Lower lobe of right lung (tissue), 2 donors: ENCODE data around the gene MEIS3. TPM values are rescaled to one million over a fixed set of nuclear protein-coding genes. Genes with fewer than 3 reads are reported as not detected.

Source experiments
- ATAC-seq, 2 donors: fragments of 200-7000 bp; cut with Tn5 transposase; one replicate each; pipeline ENCODE4 v1.9.1; 2020 to 2022; ENCODE audit warnings: mild to moderate bottlenecking in 2 of 2, moderate library complexity in 2 of 2
- DNase-seq: peaks from one replicate; pipeline ENCODE4 v3.0.0-alpha.2; 2020
- H3K27ac ChIP-seq: fragments of 200-600 bp; one replicate; pipeline ENCODE4 v1.8.0; 2022
- H3K27me3 ChIP-seq: fragments of 200-600 bp; one replicate; pipeline ENCODE4 v1.8.0; 2022; ENCODE audit warnings: low read depth
- H3K36me3 ChIP-seq: fragments of 200-600 bp; one replicate; pipeline ENCODE4 v1.8.0; 2022; ENCODE audit warnings: mild to moderate bottlenecking
- H3K4me1 ChIP-seq: fragments of 200-600 bp; one replicate; pipeline ENCODE4 v1.8.0; 2022
- H3K4me3 ChIP-seq: fragments of 200-600 bp; one replicate; pipeline ENCODE4 v1.8.0; 2022; ENCODE audit warnings: mild to moderate bottlenecking
- H3K9me3 ChIP-seq: fragments of 200-600 bp; one replicate; pipeline ENCODE4 v1.8.0; 2022
- CTCF ChIP-seq: fragments of 200-600 bp; IDR thresholded peaks from one replicate; pipeline ENCODE4 v1.8.0; 2022; ENCODE audit warnings: antibody characterized with exemption, mild to moderate bottlenecking
- intact Hi-C: fragments of 100-400 bp; cut with DNase I; formaldehyde crosslinking; loops from one replicate; pipeline ENCODE4 v1.11.0; 2022
- total RNA-seq: library from RNA; stranded (reverse); fragmentation: NEBNext Ultra II Directional; extraction: Animal tissue kit (Norgen Biotek cat#: 25700); gene quantifications from one replicate; pipeline ENCODE4 v1.2.1, GENCODE V29; 2021
- donor health status: DM: no; HTN: yes; CAD: no; lungs with severe emphysema.

Gene MEIS3
- total RNA-seq, 1 donor from 2014 or later: 5.3 TPM

- no peak for DNase-seq
- intact Hi-C loops: loop anchor here (10.0 kb wide), 1 partner anchor 241 kb away; no protein-coding TSS in a partner anchor
- H3K9me3 ChIP-seq: no peaks in the 10 kb centered on the region
- no peak for ATAC-seq
- TF ChIP-seq CTCF: no peak
- no peak overlapping the region for H3K4me3 ChIP-seq
- H3K27ac ChIP-seq: no peak overlapping the region
- H3K36me3 ChIP-seq: no peaks in the 10 kb centered on the region
- H3K4me1 ChIP-seq: peaks cover 22% of the 10 kb centered on the region
- peaks cover 72% of the 10 kb centered on the region for H3K27me3 ChIP-seq
These were observed 24.0 kb upstream of the MEIS3 start for GRCh38 chr19:47443331-47443730.

GRCh38 chr19:47438793-47439220 is 19.5 kb upstream of the MEIS3 start:
- H3K4me1 ChIP-seq: no peaks in the 10 kb centered on the region
- no peak for TF ChIP-seq CTCF
- no peak overlapping the region for H3K4me3 ChIP-seq
- DNase-seq (no peak), ATAC-seq (no peak)
- no peak overlapping the region for H3K27ac ChIP-seq
- H3K9me3 ChIP-seq: no peaks in the 10 kb centered on the region
- no peaks in the 10 kb centered on the region for H3K36me3 ChIP-seq
- intact Hi-C loops: loop anchor here (5.0 kb wide), 1 partner anchor 268 kb away; no protein-coding TSS in a partner anchor
- peaks cover 59% of the 10 kb centered on the region for H3K27me3 ChIP-seq

- no peak for TF ChIP-seq CTCF
- H3K36me3 ChIP-seq: no peaks in the 10 kb centered on the region
- peak; percentile 21 for DNase-seq
- peaks cover 58% of the 10 kb centered on the region for H3K27me3 ChIP-seq
- H3K27ac ChIP-seq: no peak overlapping the region
- intact Hi-C loops: loop anchor here (5.0 kb wide), 1 partner anchor 270 kb away; no protein-coding TSS in a partner anchor
- H3K4me3 ChIP-seq: no peak overlapping the region
- ATAC-seq: no peak
- H3K9me3 ChIP-seq: no peaks in the 10 kb centered on the region
- H3K4me1 ChIP-seq: no peaks in the 10 kb centered on the region
These were observed 18.2 kb upstream of the MEIS3 start for GRCh38 chr19:47437500-47437899.

GRCh38 chr19:47436712-47437401 is 17.5 kb upstream of the MEIS3 start:
- peak; percentile 95 for ATAC-seq
- intact Hi-C loops: loop anchor here (5.0 kb wide), 1 partner anchor 270 kb away; no protein-coding TSS in a partner anchor
- DNase-seq: peak; percentile 84
- no peaks in the 10 kb centered on the region for H3K9me3 ChIP-seq
- H3K4me1 ChIP-seq: no peaks in the 10 kb centered on the region
- peaks cover 58% of the 10 kb centered on the region for H3K27me3 ChIP-seq
- peak; percentile 91 for TF ChIP-seq CTCF
- no peak overlapping the region for H3K4me3 ChIP-seq
- no peaks in the 10 kb centered on the region for H3K36me3 ChIP-seq
- no peak overlapping the region for H3K27ac ChIP-seq

GRCh38 chr19:47435883-47436417 is 16.6 kb upstream of the MEIS3 start:
- no peak for ATAC-seq
- Histone ChIP-seq H3K36me3 (no peaks in the 10 kb centered on the region), H3K27ac (no peak overlapping the region), H3K4me3 (no peak overlapping the region), H3K27me3 (peaks cover 60% of the 10 kb centered on the region), H3K4me1 (no peaks in the 10 kb centered on the region), H3K9me3 (no peaks in the 10 kb centered on the region)
- peak; percentile 14 for DNase-seq
- intact Hi-C loops: loop anchor here (5.0 kb wide), 1 partner anchor 271 kb away; no protein-coding TSS in a partner anchor
- TF ChIP-seq CTCF: no peak
